ENCODE measurements around the gene MGAT1. TPM values are rescaled to one million over a fixed set of nuclear protein-coding genes. Genes with fewer than 3 reads are reported as not detected.

MGAT1 gene
- total and polyA plus RNA-seq, 2 of the 8 experiments (the other 6 are each of a cell fraction or from before 2014, with no cell fraction given): 66.8 to 77.0 TPM

GRCh38 chr5:180803181-180804128 lies 849 bp upstream of the MGAT1 start:
- CTCF ChIA-PET (ENCODE audit: partially characterized antibody): interaction anchor here (0.5 to 6.4 kb wide), 2 partner anchors 16 to 140 kb away, joined by 3 to 99 read pairs; no protein-coding TSS in a partner anchor
- WGBS, 2 experiments (ENCODE audit: extremely low coverage in 1 of 2, insufficient coverage in 1 of 2, insufficient read length in 1 of 2, insufficient replicate concordance in 2 of 2, low coverage in 1 of 2, low lambda C conversion rate in 2 of 2, missing lambda C conversion rate in 1 of 2): 62% methylated on average over 37 of the region's 41 CpGs; no CpG with 5 or more reads in 1 of the 2 experiments
- no peak for TF ChIP-seq CBX8 (IDR thresholded peaks at IDR 0.05; ENCODE audit: borderline replicate concordance, low read depth, low read length)
- peak; percentile 3 for TF ChIP-seq ASH2L (IDR thresholded peaks at IDR 0.05; ENCODE audit: low read length)
- no peak for TF ChIP-seq TEAD4 (IDR thresholded peaks at IDR 0.05; ENCODE audit: low read depth, low read length)
- TF ChIP-seq MAX (IDR thresholded peaks at IDR 0.05): peak; percentile 26; the same call in 1 of the 2 replicates
- TF ChIP-seq POLR2AphosphoS5 (IDR thresholded peaks at IDR 0.05; ENCODE audit: low read depth, low read length): no peak
- no peak for TF ChIP-seq ATF3 (IDR thresholded peaks at IDR 0.05; ENCODE audit: insufficient read depth, low read depth, low read length)
- TF ChIP-seq POLR2A (IDR thresholded peaks at IDR 0.05; ENCODE audit: control extremely low read depth in 1 of 2, low read depth in 2 of 2, low read length in 2 of 2): no peak
- peak; percentile 72 for TF ChIP-seq E2F6 (IDR thresholded peaks at IDR 0.05)

More at GRCh38 chr5:180803181-180804128, 849 bp upstream of the MGAT1 start:
- Histone ChIP-seq H2AFZ (ENCODE audit: low read length) (no peak overlapping the region), H4K5ac (ENCODE audit: insufficient read length, low read depth, low read length) (peak overlapping the region; percentile 84), H3K4me2 (ENCODE audit: insufficient read depth in 1 of 2, low read depth in 2 of 2, low read length in 2 of 2) (peak overlapping the region; percentile 70 to 94), H3K56ac (replicated peaks; ENCODE audit: insufficient read length, low read depth, low read length) (no peak overlapping the region), H3K27ac (ENCODE audit: low read depth, low read length) (peak overlapping the region; percentile 51; the same call in 1 of the 2 replicates), H3K23ac (ENCODE audit: insufficient read length) (no peak overlapping the region), H3K4me3 (ENCODE audit: extremely low read depth in 1 of 4, insufficient read depth in 2 of 4, low read depth in 3 of 4, low read length in 4 of 4) (peak overlapping the region; percentile 19 to 95 (median 65); a peak in 6 of 8 replicates), H3K4ac (replicated peaks; ENCODE audit: insufficient read length, low read depth, low read length) (no peak overlapping the region), H2BK5ac (ENCODE audit: low read depth, low read length) (peak overlapping the region; percentile 89; the same call in 1 of the 2 replicates), H2BK15ac (ENCODE audit: low read length) (peak overlapping the region; percentile 32; the same call in 1 of the 2 replicates), H3K4me1 (replicated peaks in 1 of 4; ENCODE audit: control insufficient read depth in 3 of 4, insufficient read depth in 4 of 4, low read length in 3 of 4) (peaks cover 7 to 28% (median 17%) of the 10 kb centered on the region in 4 experiments), H3K14ac (ENCODE audit: insufficient read length) (no peak overlapping the region), H3K27me3 (replicated peaks in 1 of 4; ENCODE audit: control insufficient read depth in 3 of 4, extremely low read depth in 1 of 4, insufficient read depth in 3 of 4, low read length in 3 of 4) (no peaks in the 10 kb centered on the region), H3K9me3 (ENCODE audit: insufficient read depth in 2 of 2, low read depth in 1 of 2, low read length in 1 of 2) (no peaks in the 10 kb centered on the region), H2AK5ac (ENCODE audit: low read depth, low read length) (peak overlapping the region; percentile 33; the same call in 1 of the 2 replicates), H4K91ac (replicated peaks; ENCODE audit: insufficient read length, low read length) (peak overlapping the region; percentile 91), H3K36me3 (ENCODE audit: control insufficient read depth in 2 of 4, insufficient read depth in 4 of 4, low read length in 3 of 4) (peaks cover 0 to 3% (median 0%) of the 10 kb centered on the region in 4 experiments; a peak in 1 of 8 replicates), H3K79me1 (ENCODE audit: low read depth, low read length) (peaks cover 26% of the 10 kb centered on the region), H3K9ac (replicated peaks in 1 of 4; ENCODE audit: extremely low read depth in 1 of 4, low read depth in 3 of 4, low read length in 3 of 4) (peak overlapping the region in 2 of 4 experiments; percentile 6 to 34; a peak in 3 of 7 replicates), H3K79me2 (ENCODE audit: control insufficient read depth in 1 of 2, insufficient read depth in 2 of 2, low read length in 2 of 2) (peaks cover 29 to 62% of the 10 kb centered on the region in 2 experiments), H4K20me1 (replicated peaks in 1 of 2; ENCODE audit: control insufficient read depth in 1 of 2, insufficient read depth in 2 of 2, low read length in 2 of 2) (peaks cover 22 to 26% of the 10 kb centered on the region in 2 experiments), H4K8ac (ENCODE audit: extremely low read depth, insufficient read depth, low read length) (peak overlapping the region; percentile 79; the same call in 1 of the 2 replicates), H2BK120ac (replicated peaks; ENCODE audit: low read depth, low read length) (no peak overlapping the region), H3K18ac (ENCODE audit: extremely low read depth, low read length) (peak overlapping the region; percentile 36), H3K23me2 (ENCODE audit: low read depth, low read length) (no peaks in the 10 kb centered on the region; the same call in 1 of the 2 replicates), H2BK20ac (ENCODE audit: low read length) (no peak overlapping the region), H2BK12ac (ENCODE audit: low read depth, low read length) (0 out of 2 replicates have a peak overlapping the region, but pooled peaks have one; percentile 20)
- FAIRE-seq: no peak
- DNase-seq (ENCODE audit: low read depth in 1 of 2, low spot score in 2 of 2): no peak
- POLR2A ChIA-PET (ENCODE audit: partially characterized antibody): interaction anchor here (0.6 to 4.9 kb wide), 10 partner anchors 9 to 94 kb away, joined by 3 to 37 read pairs (median 4); no protein-coding TSS in a partner anchor
